Neural progenitor cell (in vitro differentiated cells): ENCODE results near the gene TGFBR2. TPM values are rescaled to one million over a fixed set of nuclear protein-coding genes. Genes with fewer than 3 reads are reported as not detected.

ENCODE experiments used
- DNase-seq: peaks from one replicate; pipeline ENCODE4 v3.0.0-alpha.2; 2016; ENCODE audit warnings: low spot score
- H2AFZ ChIP-seq: fragments of 200-600 bp; sonication (generic); replicated peaks from 2 replicates; pipeline ENCODE4 v1.6.1; 2016; ENCODE audit warnings: antibody characterized with exemption
- H3F3A ChIP-seq: fragments of 200-600 bp; sonication (generic); 2 replicates; pipeline ENCODE4 v1.6.1; 2016; ENCODE audit warnings: antibody characterized with exemption, low read depth
- H3K27ac ChIP-seq: fragments of 200-600 bp; sonication (generic); 2 replicates; pipeline ENCODE4 v1.5.1; 2016; ENCODE audit warnings: mild to moderate bottlenecking
- H3K27me3 ChIP-seq: fragments of 200-600 bp; sonication (generic); 2 replicates; pipeline ENCODE4 v1.6.1; 2016; ENCODE audit warnings: mild to moderate bottlenecking, moderate library complexity
- H3K36me3 ChIP-seq: fragments of 200-600 bp; sonication (generic); 2 replicates; pipeline ENCODE4 v1.5.1; 2016
- H3K4me1 ChIP-seq: fragments of 200-600 bp; sonication (generic); 2 replicates; pipeline ENCODE4 v1.6.1; 2016; ENCODE audit warnings: mixed run types
- H3K4me2 ChIP-seq: fragments of 200-600 bp; sonication (generic); 2 replicates; pipeline ENCODE4 v1.6.1; 2016
- H3K4me3 ChIP-seq: fragments of 200-600 bp; sonication (generic); 2 replicates; pipeline ENCODE4 v1.5.1; 2016
- H3K79me2 ChIP-seq: fragments of 200-600 bp; sonication (generic); 2 replicates; pipeline ENCODE4 v1.6.1; 2016; ENCODE audit warnings: low read depth
- H3K9ac ChIP-seq: fragments of 200-600 bp; sonication (generic); 2 replicates; pipeline ENCODE4 v1.6.1; 2016
- H3K9me3 ChIP-seq: fragments of 200-600 bp; sonication (generic); 2 replicates; pipeline ENCODE4 v1.5.1; 2016; ENCODE audit warnings: low read depth
- H4K20me1 ChIP-seq: fragments of 200-600 bp; sonication (generic); 2 replicates; pipeline ENCODE4 v1.6.1; 2016; ENCODE audit warnings: low read depth
- H3K27ac Mint-ChIP-seq: 3 replicates; pipeline ENCODE4 v1.8.0; 2021; ENCODE audit warnings: mixed read lengths
- H3K27me3 Mint-ChIP-seq: 2 replicates; pipeline ENCODE4 v1.8.0; 2022; ENCODE audit warnings: low read depth, mild to moderate bottlenecking, inconsistent platforms, moderate library complexity, mixed read lengths; ENCODE audit not compliant: insufficient read depth
- H3K36me3 Mint-ChIP-seq: 3 replicates; pipeline ENCODE4 v1.8.0; 2021; ENCODE audit warnings: mixed read lengths
- H3K4me1 Mint-ChIP-seq: 3 replicates; pipeline ENCODE4 v1.8.0; 2021; ENCODE audit warnings: mixed read lengths
- H3K4me3 Mint-ChIP-seq: 3 replicates; pipeline ENCODE4 v1.8.0; 2021; ENCODE audit warnings: mild to moderate bottlenecking, moderate library complexity, mixed read lengths
- H3K9me3 Mint-ChIP-seq: 3 replicates; pipeline ENCODE4 v1.8.0; 2020; ENCODE audit warnings: mixed read lengths
- CTCF ChIP-seq: fragments of 200-600 bp; sonication (generic); IDR thresholded peaks from 2 replicates; pipeline ENCODE4 v1.5.1; 2017; ENCODE audit warnings: antibody characterized with exemption, mild to moderate bottlenecking
- EZH2 ChIP-seq: fragments of 200-600 bp; sonication (generic); IDR thresholded peaks from 2 replicates; pipeline ENCODE4 v1.6.1; 2017; ENCODE audit warnings: antibody characterized with exemption, mild to moderate bottlenecking, moderate library complexity
- EZH2phosphoT487 ChIP-seq: fragments of 200-600 bp; sonication (generic); IDR thresholded peaks from 2 replicates; pipeline ENCODE4 v1.6.1; 2017; ENCODE audit warnings: antibody characterized with exemption
- total RNA-seq: library from RNA; depleted of rRNA; stranded (reverse); fragments of >200 nt; gene quantifications from 2 replicates; pipeline ENCODE4 v1.2.3, GENCODE V29; 2015; ENCODE audit warnings: low replicate concordance

The TGFBR2 gene
- total RNA-seq, 1 donor from 2014 or later = 7.3 TPM

- H3K79me2 ChIP-seq = no peaks in the 10 kb centered on the region
- Mint-ChIP-seq H3K4me3 (no peak overlapping the region), H3K4me1 (no peaks in the 10 kb centered on the region), H3K36me3 (no peaks in the 10 kb centered on the region), H3K27me3 (peaks cover 2% of the 10 kb centered on the region), H3K27ac (no peak overlapping the region), H3K9me3 (no peaks in the 10 kb centered on the region)
- no peaks in the 10 kb centered on the region for H3F3A ChIP-seq
- no peak for TF ChIP-seq CTCF
- no peak for TF ChIP-seq EZH2
- no peak for TF ChIP-seq EZH2phosphoT487
- H3K27me3 ChIP-seq = no peaks in the 10 kb centered on the region
- no peak overlapping the region for H3K4me2 ChIP-seq
- no peak overlapping the region for H3K27ac ChIP-seq
- peaks cover 4% of the 10 kb centered on the region for H3K4me1 ChIP-seq
- H3K4me3 ChIP-seq = no peak overlapping the region
- H3K36me3 ChIP-seq = no peaks in the 10 kb centered on the region
- no peak overlapping the region for H2AFZ ChIP-seq
- no peaks in the 10 kb centered on the region for H3K9me3 ChIP-seq
- no peak overlapping the region for H3K9ac ChIP-seq
- no peak for DNase-seq
- H4K20me1 ChIP-seq = no peaks in the 10 kb centered on the region
Observed at GRCh38 chr3:30721314-30721634, 114.9 kb downstream of the TGFBR2 start.

- no peaks in the 10 kb centered on the region for H3K79me2 ChIP-seq
Observed at GRCh38 chr3:30723211-30723610, 116.8 kb downstream of the TGFBR2 start.

GRCh38 chr3:30724863-30725262 is 118.5 kb downstream of the TGFBR2 start:
- Histone ChIP-seq H3K79me2 (no peaks in the 10 kb centered on the region), H3K9me3 (no peaks in the 10 kb centered on the region), H3K4me3 (no peak overlapping the region), H3K27me3 (no peaks in the 10 kb centered on the region), H2AFZ (no peak overlapping the region), H3K9ac (no peak overlapping the region), H3K4me1 (peaks cover 4% of the 10 kb centered on the region), H3F3A (no peaks in the 10 kb centered on the region), H3K36me3 (no peaks in the 10 kb centered on the region), H3K27ac (no peak overlapping the region), H3K4me2 (no peak overlapping the region), H4K20me1 (no peaks in the 10 kb centered on the region)
- no peaks in the 10 kb centered on the region for H3K4me1 Mint-ChIP-seq
- no peak overlapping the region for H3K27ac Mint-ChIP-seq
- no peak overlapping the region for H3K4me3 Mint-ChIP-seq
- peaks cover 2% of the 10 kb centered on the region for H3K27me3 Mint-ChIP-seq
- no peak for DNase-seq
- H3K36me3 Mint-ChIP-seq = no peaks in the 10 kb centered on the region
- TF ChIP-seq EZH2phosphoT487 (no peak), CTCF (no peak), EZH2 (no peak)
- H3K9me3 Mint-ChIP-seq = no peaks in the 10 kb centered on the region

More at GRCh38 chr3:30723211-30723610, 116.8 kb downstream of the TGFBR2 start:
- Mint-ChIP-seq H3K9me3 (no peaks in the 10 kb centered on the region), H3K4me1 (no peaks in the 10 kb centered on the region), H3K36me3 (no peaks in the 10 kb centered on the region), H3K27ac (no peak overlapping the region), H3K4me3 (no peak overlapping the region), H3K27me3 (peaks cover 2% of the 10 kb centered on the region)
- H3K9me3 ChIP-seq = no peaks in the 10 kb centered on the region
- H3K27me3 ChIP-seq = no peaks in the 10 kb centered on the region
- no peak overlapping the region for H3K4me3 ChIP-seq
- H3K36me3 ChIP-seq = no peaks in the 10 kb centered on the region
- H3F3A ChIP-seq = no peaks in the 10 kb centered on the region
- no peak for DNase-seq
- no peak overlapping the region for H3K27ac ChIP-seq
- no peak overlapping the region for H2AFZ ChIP-seq
- no peak overlapping the region for H3K4me2 ChIP-seq
- peaks cover 4% of the 10 kb centered on the region for H3K4me1 ChIP-seq
- no peak for TF ChIP-seq EZH2phosphoT487
- TF ChIP-seq EZH2 = no peak
- no peak for TF ChIP-seq CTCF
- no peak overlapping the region for H3K9ac ChIP-seq
- no peaks in the 10 kb centered on the region for H4K20me1 ChIP-seq

- H3K4me3 ChIP-seq = no peak overlapping the region
- H3K4me2 ChIP-seq = no peak overlapping the region
- Mint-ChIP-seq H3K4me3 (no peak overlapping the region), H3K36me3 (no peaks in the 10 kb centered on the region), H3K4me1 (no peaks in the 10 kb centered on the region), H3K27me3 (peaks cover 2% of the 10 kb centered on the region), H3K27ac (no peak overlapping the region), H3K9me3 (no peaks in the 10 kb centered on the region)
- DNase-seq = no peak
- H2AFZ ChIP-seq = no peak overlapping the region
- TF ChIP-seq EZH2phosphoT487 (no peak), CTCF (no peak), EZH2 (no peak)
- no peak overlapping the region for H3K9ac ChIP-seq
- H3K79me2 ChIP-seq = no peaks in the 10 kb centered on the region
- no peaks in the 10 kb centered on the region for H4K20me1 ChIP-seq
- no peak overlapping the region for H3K27ac ChIP-seq
- H3K9me3 ChIP-seq = no peaks in the 10 kb centered on the region
- H3K4me1 ChIP-seq = peaks cover 4% of the 10 kb centered on the region
- no peaks in the 10 kb centered on the region for H3K36me3 ChIP-seq
- H3K27me3 ChIP-seq = no peaks in the 10 kb centered on the region
- H3F3A ChIP-seq = no peaks in the 10 kb centered on the region
Observed at GRCh38 chr3:30728143-30728542, 121.7 kb downstream of the TGFBR2 start.
